Astrocyte (in vitro differentiated cells and primary cell): ENCODE results near the gene BNIP5. TPM values are rescaled to one million over a fixed set of nuclear protein-coding genes. Genes with fewer than 3 reads are reported as not detected.
A peak's percentile ranks its signal among the peaks of the same experiment; 100 is the strongest.

Experiments used
- DNase-seq: peaks from one replicate; pipeline ENCODE4 v3.0.0-alpha.2; 2010; ENCODE audit warnings: low read depth
- FAIRE-seq: peaks from 2 replicates; lab custom pipeline; 2011; peaks lifted over from hg19 to GRCh38; lab: Jason Lieb, UNC
- H2AFZ ChIP-seq: 2 replicates; pipeline ENCODE4 v1.6.0; 2012; ENCODE audit warnings: low read depth, low read length, inconsistent platforms
- H3K27ac ChIP-seq: 2 replicates; pipeline ENCODE4 v1.5.1; 2011; ENCODE audit warnings: low read depth, low read length, inconsistent platforms
- H3K27me3 ChIP-seq: 2 replicates; pipeline ENCODE4 v1.6.0; 2011; ENCODE audit warnings: low read length, inconsistent platforms; ENCODE audit not compliant: insufficient read depth
- H3K36me3 ChIP-seq: 2 replicates; pipeline ENCODE4 v1.5.1; 2011; ENCODE audit warnings: low read length, inconsistent platforms; ENCODE audit not compliant: insufficient read depth
- H3K4me1 ChIP-seq: 2 replicates; pipeline ENCODE4 v1.5.1; 2011; ENCODE audit warnings: low read length, inconsistent platforms; ENCODE audit not compliant: insufficient read depth
- H3K4me2 ChIP-seq: 2 replicates; pipeline ENCODE4 v1.6.0; 2012; ENCODE audit warnings: low read length, inconsistent platforms
- H3K4me3 ChIP-seq: 2 replicates; pipeline ENCODE4 v1.5.1; 2011; ENCODE audit warnings: low read depth, mild to moderate bottlenecking, low read length, inconsistent platforms; ENCODE audit not compliant: insufficient read depth
- H3K79me2 ChIP-seq: 2 replicates; pipeline ENCODE4 v1.6.0; 2012; ENCODE audit warnings: mild to moderate bottlenecking, low read length, inconsistent platforms; ENCODE audit not compliant: insufficient read depth
- H3K9ac ChIP-seq: 2 replicates; pipeline ENCODE4 v1.6.0; 2012; ENCODE audit warnings: mild to moderate bottlenecking, low read length, inconsistent platforms
- H3K9me3 ChIP-seq: 2 replicates; pipeline ENCODE4 v1.5.1; 2012; ENCODE audit warnings: low read depth, mild to moderate bottlenecking, low read length, inconsistent platforms; ENCODE audit not compliant: insufficient read depth
- H4K20me1 ChIP-seq: 2 replicates; pipeline ENCODE4 v1.6.0; 2012; ENCODE audit warnings: low read length, inconsistent platforms; ENCODE audit not compliant: insufficient read depth
- H3K27ac Mint-ChIP-seq: one replicate; pipeline ENCODE4 v1.8.0; 2021; ENCODE audit warnings: mild to moderate bottlenecking, mixed read lengths; ENCODE audit not compliant: unreplicated experiment
- H3K27me3 Mint-ChIP-seq: one replicate; pipeline ENCODE4 v1.8.0; 2021; ENCODE audit warnings: low read depth, mixed read lengths; ENCODE audit not compliant: unreplicated experiment
- H3K36me3 Mint-ChIP-seq: one replicate; pipeline ENCODE4 v1.8.0; 2021; ENCODE audit warnings: low read depth, mixed read lengths; ENCODE audit not compliant: unreplicated experiment
- H3K4me1 Mint-ChIP-seq: one replicate; pipeline ENCODE4 v1.8.0; 2021; ENCODE audit warnings: low read depth, mixed read lengths; ENCODE audit not compliant: unreplicated experiment
- H3K4me3 Mint-ChIP-seq: one replicate; pipeline ENCODE4 v1.8.0; 2021; ENCODE audit warnings: mild to moderate bottlenecking, moderate library complexity, mixed read lengths; ENCODE audit not compliant: unreplicated experiment
- H3K9me3 Mint-ChIP-seq: one replicate; pipeline ENCODE4 v1.8.0; 2021; ENCODE audit warnings: mild to moderate bottlenecking, mixed read lengths; ENCODE audit not compliant: unreplicated experiment
- EZH2 ChIP-seq: IDR thresholded peaks from 2 replicates; pipeline ENCODE4 v1.6.1; 2012; ENCODE audit warnings: mild to moderate bottlenecking, low read length, inconsistent platforms; ENCODE audit not compliant: insufficient read depth
- total RNA-seq: library from RNA; stranded (reverse); gene quantifications from 2 replicates; pipeline ENCODE4 v1.2.1, GENCODE V29; 2021
- TF ChIP-seq, protein P1 (sequence below): IDR thresholded peaks from 2 replicates; pipeline ENCODE4 v1.5.1; 2011; ENCODE audit warnings: low read depth, mild to moderate bottlenecking, inconsistent platforms, low read length, moderate library complexity; ENCODE audit not compliant: insufficient read depth

BNIP5 gene
- total RNA-seq, 1 donor from 2014 or later: not detected

- Histone ChIP-seq H3K4me3 (no peak overlapping the region), H3K27ac (no peak overlapping the region), H3K4me2 (no peak overlapping the region), H3K9ac (no peak overlapping the region), H2AFZ (no peak overlapping the region), H3K36me3 (no peaks in the 10 kb centered on the region), H3K27me3 (peaks cover 50% of the 10 kb centered on the region), H3K4me1 (no peaks in the 10 kb centered on the region), H3K79me2 (no peaks in the 10 kb centered on the region), H3K9me3 (no peaks in the 10 kb centered on the region), H4K20me1 (no peaks in the 10 kb centered on the region)
- Mint-ChIP-seq H3K9me3 (peaks cover 6% of the 10 kb centered on the region), H3K27me3 (peaks cover 52% of the 10 kb centered on the region), H3K36me3 (no peaks in the 10 kb centered on the region), H3K27ac (no peak overlapping the region), H3K4me3 (no peak overlapping the region), H3K4me1 (peaks cover 17% of the 10 kb centered on the region)
- no peak for FAIRE-seq
- no peak for DNase-seq
- TF ChIP-seq, protein P1, sequence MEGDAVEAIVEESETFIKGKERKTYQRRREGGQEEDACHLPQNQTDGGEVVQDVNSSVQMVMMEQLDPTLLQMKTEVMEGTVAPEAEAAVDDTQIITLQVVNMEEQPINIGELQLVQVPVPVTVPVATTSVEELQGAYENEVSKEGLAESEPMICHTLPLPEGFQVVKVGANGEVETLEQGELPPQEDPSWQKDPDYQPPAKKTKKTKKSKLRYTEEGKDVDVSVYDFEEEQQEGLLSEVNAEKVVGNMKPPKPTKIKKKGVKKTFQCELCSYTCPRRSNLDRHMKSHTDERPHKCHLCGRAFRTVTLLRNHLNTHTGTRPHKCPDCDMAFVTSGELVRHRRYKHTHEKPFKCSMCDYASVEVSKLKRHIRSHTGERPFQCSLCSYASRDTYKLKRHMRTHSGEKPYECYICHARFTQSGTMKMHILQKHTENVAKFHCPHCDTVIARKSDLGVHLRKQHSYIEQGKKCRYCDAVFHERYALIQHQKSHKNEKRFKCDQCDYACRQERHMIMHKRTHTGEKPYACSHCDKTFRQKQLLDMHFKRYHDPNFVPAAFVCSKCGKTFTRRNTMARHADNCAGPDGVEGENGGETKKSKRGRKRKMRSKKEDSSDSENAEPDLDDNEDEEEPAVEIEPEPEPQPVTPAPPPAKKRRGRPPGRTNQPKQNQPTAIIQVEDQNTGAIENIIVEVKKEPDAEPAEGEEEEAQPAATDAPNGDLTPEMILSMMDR: no peak
- no peak for TF ChIP-seq EZH2
These were observed 1.7 kb downstream of the BNIP5 start for GRCh38 chr6:36334832-36335459.

- no peak overlapping the region for H3K4me3 ChIP-seq
- Mint-ChIP-seq H3K9me3 (peaks cover 6% of the 10 kb centered on the region), H3K27ac (no peak overlapping the region), H3K27me3 (peaks cover 48% of the 10 kb centered on the region), H3K36me3 (no peaks in the 10 kb centered on the region), H3K4me1 (peaks cover 17% of the 10 kb centered on the region), H3K4me3 (no peak overlapping the region)
- H3K9ac ChIP-seq: no peak overlapping the region
- no peak overlapping the region for H3K27ac ChIP-seq
- peak overlapping the region; percentile 17 for H2AFZ ChIP-seq
- no peaks in the 10 kb centered on the region for H3K79me2 ChIP-seq
- no peaks in the 10 kb centered on the region for H3K4me1 ChIP-seq
- H3K36me3 ChIP-seq: no peaks in the 10 kb centered on the region
- TF ChIP-seq EZH2: peak; percentile 26
- TF ChIP-seq, protein P1: no peak
- H3K4me2 ChIP-seq: peak overlapping the region; percentile 48
- peaks cover 46% of the 10 kb centered on the region for H3K27me3 ChIP-seq
- no peaks in the 10 kb centered on the region for H4K20me1 ChIP-seq
- FAIRE-seq (no peak), DNase-seq (no peak)
- no peaks in the 10 kb centered on the region for H3K9me3 ChIP-seq
These were observed 2.6 kb downstream of the BNIP5 start for GRCh38 chr6:36333931-36334725.
